Fibroblast of mammary gland (primary cell): ENCODE measurements around the gene CDC14A.

Experiments used
- DNase-seq: peaks from one replicate; pipeline ENCODE4 v3.0.0-alpha.2; 2010; ENCODE audit warnings: low read depth
- H3K4me3 ChIP-seq: 2 replicates; pipeline ENCODE4 v1.5.1; 2011; ENCODE audit warnings: low read depth, mild to moderate bottlenecking, low read length, moderate library complexity; ENCODE audit not compliant: control insufficient read depth
- CTCF ChIP-seq: conservative IDR thresholded peaks from 2 replicates; pipeline ENCODE4 v1.5.1; 2011; ENCODE audit warnings: low read depth, low read length, inconsistent platforms; ENCODE audit not compliant: control insufficient read depth, insufficient read depth

CDC14A gene

GRCh38 chr1:100440075-100440809 lies 87.9 kb downstream of the CDC14A start:
- TF ChIP-seq CTCF: no peak
- H3K4me3 ChIP-seq: no peak overlapping the region
- DNase-seq: no peak

GRCh38 chr1:100441146-100441545 lies 88.8 kb downstream of the CDC14A start:
- no peak for DNase-seq
- no peak for TF ChIP-seq CTCF
- no peak overlapping the region for H3K4me3 ChIP-seq

- TF ChIP-seq CTCF: no peak
- no peak for DNase-seq
- H3K4me3 ChIP-seq: no peak overlapping the region
Observed at GRCh38 chr1:100441651-100442050, 89.3 kb downstream of the CDC14A start.

- H3K4me3 ChIP-seq: no peak overlapping the region
- no peak for TF ChIP-seq CTCF
- peak; percentile 35 for DNase-seq
Observed at GRCh38 chr1:100443811-100444571, 91.7 kb downstream of the CDC14A start.

GRCh38 chr1:100445565-100445964 lies 93.3 kb downstream of the CDC14A start:
- TF ChIP-seq CTCF: no peak
- DNase-seq: no peak
- no peak overlapping the region for H3K4me3 ChIP-seq

GRCh38 chr1:100448366-100448765 lies 96.1 kb downstream of the CDC14A start:
- TF ChIP-seq CTCF: no peak
- H3K4me3 ChIP-seq: no peak overlapping the region
- DNase-seq: no peak
